ENCODE measurements around the gene ZBTB12. TPM values are rescaled to one million over a fixed set of nuclear protein-coding genes. Genes with fewer than 3 reads are reported as not detected.

Gene ZBTB12
- total and polyA plus RNA-seq, 10 of the 15 experiments (the other 5 are each of a cell fraction or from before 2014, with no cell fraction given), result 0.81 to 4.5 (median 1.7) TPM; not detected in 4

GRCh38 chr6:31899215-31899614 is 2.7 kb downstream of the ZBTB12 start:
- H3K4me1 ChIP-seq (ENCODE audit: control insufficient read depth, insufficient read depth, low read length), result peaks cover 18% of the 10 kb centered on the region
- ChIA-PET SMC1A (ENCODE audit: uncharacterized antibody, unreplicated experiment) (interaction anchor here (1.0 kb wide), 1 partner anchor 130 kb away, joined by 3 read pairs; no protein-coding TSS in a partner anchor), RAD21 (ENCODE audit: unreplicated experiment) (interaction anchor here (1.5 kb wide), 1 partner anchor 36 kb away, joined by 7 read pairs; the partner anchor contains the start of gene NEU1), POLR2A (interaction anchor here (0.7 to 1.9 kb wide), 2 partner anchors 35 to 296 kb away, joined by 4 read pairs; no protein-coding TSS in a partner anchor), CTCF (no interaction called here)
- H3K27ac ChIP-seq (ENCODE audit: control insufficient read depth, insufficient read depth), result no peak overlapping the region
- no peak overlapping the region for H3K4me3 ChIP-seq
- in situ Hi-C loops (cut with MboI), result no loop called here
- H3K4me2 ChIP-seq (ENCODE audit: control insufficient read depth, insufficient read depth), result no peak overlapping the region
- H3K36me3 ChIP-seq (ENCODE audit: control insufficient read depth in 2 of 2, insufficient read depth in 2 of 2, low read length in 1 of 2), result peaks cover 0 to 5% of the 10 kb centered on the region in 2 experiments; a peak in 3 of 4 replicates
- H3K9me3 ChIP-seq (replicated peaks; ENCODE audit: control insufficient read depth, insufficient read depth, low read length), result no peaks in the 10 kb centered on the region
- no peaks in the 10 kb centered on the region for H3K27me3 ChIP-seq (replicated peaks in 1 of 2; ENCODE audit: control insufficient read depth in 2 of 2, insufficient read depth in 2 of 2, low read length in 1 of 2)
- H3K79me2 ChIP-seq (ENCODE audit: control insufficient read depth, insufficient read depth, low read length), result peaks cover 12% of the 10 kb centered on the region
- TF ChIP-seq BHLHE40 (IDR thresholded peaks at IDR 0.05; ENCODE audit: borderline replicate concordance in 1 of 2, low read depth in 2 of 2, low read length in 1 of 2) (no peak), IRF5 (IDR thresholded peaks at IDR 0.05; ENCODE audit: borderline replicate concordance) (no peak), E4F1 (IDR thresholded peaks at IDR 0.05; ENCODE audit: borderline replicate concordance, partially characterized antibody) (no peak), ATF7 (IDR thresholded peaks at IDR 0.05; ENCODE audit: low read depth) (no peak), YBX1 (IDR thresholded peaks at IDR 0.05) (no peak), PAX5 (IDR thresholded peaks at IDR 0.05; ENCODE audit: borderline replicate concordance, low read depth, low read length) (no peak), ZNF24 (IDR thresholded peaks at IDR 0.05) (no peak), MAX (IDR thresholded peaks at IDR 0.05; ENCODE audit: low read depth, low read length) (no peak), YY1 (IDR thresholded peaks at IDR 0.05; ENCODE audit: low read depth, low read length) (no peak), MXI1 (IDR thresholded peaks at IDR 0.05; ENCODE audit: low read depth, low read length) (no peak), ATF3 (IDR thresholded peaks at IDR 0.05; ENCODE audit: borderline replicate concordance, extremely low read depth, low read depth, low read length) (no peak), HDAC2 (IDR thresholded peaks at IDR 0.05) (no peak), SMAD1 (IDR thresholded peaks at IDR 0.05; ENCODE audit: low read depth, partially characterized antibody) (no peak), MEF2A (IDR thresholded peaks at IDR 0.05; ENCODE audit: insufficient read depth, low read depth, low read length) (no peak)
- BruUV-seq (replicated peaks), result no TSS peak
- H2AFZ ChIP-seq (ENCODE audit: control insufficient read depth, low read depth, low read length), result no peak overlapping the region
- WGBS (ENCODE audit: insufficient coverage, insufficient replicate concordance, low lambda C conversion rate, missing lambda C conversion rate), result 71% methylated on average over 5 of the region's 5 CpGs
- DNase-seq (ENCODE audit: low read depth, low spot score) (no peak), ATAC-seq (no peak), FAIRE-seq (no peak)
- intact Hi-C loops (cut with micrococcal nuclease; ENCODE audit: unreplicated experiment), result no loop called here
- H3K9ac ChIP-seq (ENCODE audit: control insufficient read depth, insufficient read depth, low read length), result no peak overlapping the region
- H4K20me1 ChIP-seq (ENCODE audit: control insufficient read depth, insufficient read depth), result no peaks in the 10 kb centered on the region

All from GM12878 (cell line).